ENCODE results near the gene FLNB.

DNA sequence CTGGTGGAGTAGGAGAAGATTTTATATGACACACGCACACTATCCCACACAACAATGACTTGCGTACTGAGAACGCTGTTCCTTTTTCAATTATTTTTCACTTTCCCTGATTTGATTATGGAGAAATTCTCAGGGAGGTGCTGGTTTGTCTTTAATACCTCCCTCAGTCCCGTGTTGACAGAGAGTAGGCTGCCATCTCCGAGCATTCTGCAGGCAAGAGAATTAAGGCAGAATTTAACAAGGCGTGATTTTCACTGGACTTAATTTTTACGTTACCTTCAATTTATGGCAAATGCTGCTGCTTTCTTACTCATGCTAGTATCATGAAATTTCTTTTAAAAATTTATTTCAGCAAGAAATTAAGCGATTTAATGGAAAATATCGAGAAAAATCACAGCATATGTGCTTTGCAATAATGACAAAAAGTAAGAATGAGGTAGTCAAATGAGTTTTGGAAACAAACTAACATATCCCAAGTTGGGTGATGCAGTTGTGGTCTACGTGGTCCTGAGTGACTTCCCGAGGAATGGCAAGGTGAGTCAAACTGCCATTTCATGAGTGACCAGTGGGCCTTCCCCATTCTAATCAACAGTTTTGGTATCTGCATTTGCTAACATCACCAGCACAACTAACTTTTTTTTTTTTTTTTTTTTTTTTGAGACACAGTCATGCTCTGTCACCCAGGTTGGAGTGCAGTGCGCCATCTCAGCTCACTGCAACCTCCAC lies 185.6 kb downstream of the FLNB start:
- TF ChIP-seq ZBTB7A (IDR thresholded peaks at IDR 0.05; ENCODE audit: low read depth) (no peak), TCF12 (IDR thresholded peaks at IDR 0.05; ENCODE audit: low read depth) (no peak), EP300 (IDR thresholded peaks at IDR 0.05; ENCODE audit: borderline replicate concordance) (no peak), RAD21 (IDR thresholded peaks at IDR 0.05; ENCODE audit: low read depth) (no peak), CREB1 (IDR thresholded peaks at IDR 0.05; ENCODE audit: low read depth) (no peak), EGR1 (IDR thresholded peaks at IDR 0.05) (no peak), CEBPB (IDR thresholded peaks at IDR 0.05) (no peak), YY1 (IDR thresholded peaks at IDR 0.05; ENCODE audit: low read depth) (no peak), TAF1 (IDR thresholded peaks at IDR 0.05; ENCODE audit: low read depth) (no peak), TEAD4 (IDR thresholded peaks at IDR 0.05) (no peak), FOXM1 (IDR thresholded peaks at IDR 0.05; ENCODE audit: borderline replicate concordance, low read depth) (no peak)
- TF ChIP-seq, protein P1, sequence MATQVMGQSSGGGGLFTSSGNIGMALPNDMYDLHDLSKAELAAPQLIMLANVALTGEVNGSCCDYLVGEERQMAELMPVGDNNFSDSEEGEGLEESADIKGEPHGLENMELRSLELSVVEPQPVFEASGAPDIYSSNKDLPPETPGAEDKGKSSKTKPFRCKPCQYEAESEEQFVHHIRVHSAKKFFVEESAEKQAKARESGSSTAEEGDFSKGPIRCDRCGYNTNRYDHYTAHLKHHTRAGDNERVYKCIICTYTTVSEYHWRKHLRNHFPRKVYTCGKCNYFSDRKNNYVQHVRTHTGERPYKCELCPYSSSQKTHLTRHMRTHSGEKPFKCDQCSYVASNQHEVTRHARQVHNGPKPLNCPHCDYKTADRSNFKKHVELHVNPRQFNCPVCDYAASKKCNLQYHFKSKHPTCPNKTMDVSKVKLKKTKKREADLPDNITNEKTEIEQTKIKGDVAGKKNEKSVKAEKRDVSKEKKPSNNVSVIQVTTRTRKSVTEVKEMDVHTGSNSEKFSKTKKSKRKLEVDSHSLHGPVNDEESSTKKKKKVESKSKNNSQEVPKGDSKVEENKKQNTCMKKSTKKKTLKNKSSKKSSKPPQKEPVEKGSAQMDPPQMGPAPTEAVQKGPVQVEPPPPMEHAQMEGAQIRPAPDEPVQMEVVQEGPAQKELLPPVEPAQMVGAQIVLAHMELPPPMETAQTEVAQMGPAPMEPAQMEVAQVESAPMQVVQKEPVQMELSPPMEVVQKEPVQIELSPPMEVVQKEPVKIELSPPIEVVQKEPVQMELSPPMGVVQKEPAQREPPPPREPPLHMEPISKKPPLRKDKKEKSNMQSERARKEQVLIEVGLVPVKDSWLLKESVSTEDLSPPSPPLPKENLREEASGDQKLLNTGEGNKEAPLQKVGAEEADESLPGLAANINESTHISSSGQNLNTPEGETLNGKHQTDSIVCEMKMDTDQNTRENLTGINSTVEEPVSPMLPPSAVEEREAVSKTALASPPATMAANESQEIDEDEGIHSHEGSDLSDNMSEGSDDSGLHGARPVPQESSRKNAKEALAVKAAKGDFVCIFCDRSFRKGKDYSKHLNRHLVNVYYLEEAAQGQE (IDR thresholded peaks at IDR 0.05; ENCODE audit: low read depth): no peak
- TF ChIP-seq, protein P2, sequence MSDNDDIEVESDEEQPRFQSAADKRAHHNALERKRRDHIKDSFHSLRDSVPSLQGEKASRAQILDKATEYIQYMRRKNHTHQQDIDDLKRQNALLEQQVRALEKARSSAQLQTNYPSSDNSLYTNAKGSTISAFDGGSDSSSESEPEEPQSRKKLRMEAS (IDR thresholded peaks at IDR 0.05): no peak

All from Ishikawa (cell line).